HepG2 (cell line): ENCODE data around the gene LGALS4. TPM values are rescaled to one million over a fixed set of nuclear protein-coding genes. Genes with fewer than 3 reads are reported as not detected.
A peak's percentile ranks its signal among the peaks of the same experiment; 100 is the strongest.

Source experiments
- AKNA ChIP-seq: sonication (generic); formaldehyde crosslinking; IDR thresholded peaks from 2 replicates; pipeline ENCODE4 v1.4.0; 2020; ENCODE audit warnings: missing genetic modification reagents, borderline replicate concordance
- CREM ChIP-seq, 2 experiments: sonication (generic) in 1 of 2; formaldehyde crosslinking in 1 of 2; IDR thresholded peaks; 2 replicates each; pipeline versions ENCODE4 v1.4.0 to v1.6.1; 2016 to 2020; ENCODE audit warnings: antibody characterized with exemption in 1 of 2, mild to moderate bottlenecking in 1 of 2, missing genetic modification reagents in 1 of 2
- DRAP1 ChIP-seq: IDR thresholded peaks from 2 replicates; pipeline ENCODE4 v1.6.1; 2016; ENCODE audit warnings: missing genetic modification reagents, missing compliant biosample characterization
- GFI1 ChIP-seq: sonication (generic); formaldehyde crosslinking; IDR thresholded peaks from 2 replicates; pipeline ENCODE4 v1.5.0; 2020; ENCODE audit warnings: missing genetic modification reagents, mild to moderate bottlenecking, borderline replicate concordance
- KDM3A ChIP-seq: IDR thresholded peaks from 2 replicates; pipeline ENCODE4 v1.6.1; 2018; ENCODE audit warnings: low read depth, missing compliant biosample characterization
- SATB2 ChIP-seq: sonication (generic); formaldehyde crosslinking; IDR thresholded peaks from 2 replicates; pipeline ENCODE4 v1.5.0; 2020; ENCODE audit warnings: missing genetic modification reagents
- SOX5 ChIP-seq: IDR thresholded peaks from 2 replicates; pipeline ENCODE4 v1.6.1; 2016; ENCODE audit warnings: borderline replicate concordance
- XRCC5 ChIP-seq: fragments of 200-400 bp; formaldehyde crosslinking; optimal IDR thresholded peaks from 2 replicates; pipeline ENCODE3; 2017; ENCODE audit warnings: mild to moderate bottlenecking, low read length
- YY1 ChIP-seq: IDR thresholded peaks from 2 replicates; pipeline ENCODE4 v1.6.1; 2011; ENCODE audit warnings: low read length, low read depth, moderate library complexity, mild to moderate bottlenecking; ENCODE audit not compliant: insufficient read depth, insufficient replicate concordance
- ZNF260 ChIP-seq: sonication (generic); formaldehyde crosslinking; IDR thresholded peaks from 2 replicates; pipeline ENCODE4 v1.4.0; 2020; ENCODE audit warnings: missing genetic modification reagents, low read depth, mild to moderate bottlenecking, borderline replicate concordance
- ZNF350 ChIP-seq: sonication (generic); formaldehyde crosslinking; IDR thresholded peaks from 2 replicates; pipeline ENCODE4 v1.4.0; 2020; ENCODE audit warnings: mild to moderate bottlenecking, low read depth, missing genetic modification reagents, borderline replicate concordance
- ZNF589 ChIP-seq: sonication (generic); formaldehyde crosslinking; conservative IDR thresholded peaks from 2 replicates; pipeline ENCODE4 v1.8.0; 2022; ENCODE audit warnings: mild to moderate bottlenecking, moderate library complexity, missing genetic modification reagents
- ZNF646 ChIP-seq: sonication (generic); formaldehyde crosslinking; IDR thresholded peaks from 2 replicates; pipeline ENCODE4 v1.9.0; 2021; ENCODE audit warnings: mild to moderate bottlenecking, missing genetic modification reagents
- ZNF703 ChIP-seq: sonication (generic); formaldehyde crosslinking; IDR thresholded peaks from 2 replicates; pipeline ENCODE4 v1.5.1; 2020; ENCODE audit warnings: missing genetic modification reagents, mild to moderate bottlenecking, moderate library complexity, borderline replicate concordance
- ZNF713 ChIP-seq: sonication (generic); formaldehyde crosslinking; IDR thresholded peaks from 2 replicates; pipeline ENCODE4 v1.4.0; 2020; ENCODE audit warnings: mild to moderate bottlenecking, missing genetic modification reagents
- ZNF891 ChIP-seq: sonication (generic); formaldehyde crosslinking; IDR thresholded peaks from 2 replicates; pipeline ENCODE4 v1.5.0; 2020; ENCODE audit warnings: mild to moderate bottlenecking, missing genetic modification reagents
- polyA plus RNA-seq, 8 experiments: library from polyadenylated mRNA; depleted of rRNA in 3 of 8; stranded (reverse) in 7 of 8; unstranded in 1 of 8; fragments of >200 nt; fragmentation: Illumina TruSeq in 4 of 8; extraction: Trizol in 4 of 8; gene quantifications; 2 replicates each; pipeline versions ENCODE4 v1.2.1 to v1.2.3, GENCODE V29; 2011 to 2016; ENCODE audit warnings: low read depth in 4 of 8, missing spikeins in 1 of 8, mixed read lengths in 1 of 8; ENCODE audit not compliant: insufficient read depth in 1 of 8
- total RNA-seq, 5 experiments: library from RNA; depleted of rRNA; stranded (reverse); fragments of >200 nt; fragmentation: Illumina TruSeq; extraction: Trizol; gene quantifications; 2 replicates each; pipeline ENCODE4 v1.2.3, GENCODE V29; 2016; ENCODE audit warnings: low read depth in 1 of 5
- TF ChIP-seq, protein P1 (sequence below): IDR thresholded peaks from 2 replicates; pipeline ENCODE4 v1.6.1; 2016; ENCODE audit warnings: missing compliant biosample characterization, missing genetic modification reagents, borderline replicate concordance

LGALS4 gene
- total and polyA plus RNA-seq, 2 of the 13 experiments (the other 11 are each of a cell fraction or from before 2014, with no cell fraction given), result 0.24 to 0.71 TPM

GRCh38 chr19:38759590-38760003, 53.1 kb downstream of the LGALS4 start (continued):
- TF ChIP-seq ZNF646, result peak; percentile 71; the same call in 1 of the 2 replicates
- TF ChIP-seq SATB2 (CRISPR knock-in tag), result no peak
- no peak for TF ChIP-seq AKNA
- peak; percentile 18; the same call in 1 of the 2 replicates for TF ChIP-seq ZNF350 (CRISPR knock-in tag)
- no peak for TF ChIP-seq XRCC5
- no peak for TF ChIP-seq ZNF891 (CRISPR knock-in tag)
- TF ChIP-seq KDM3A (CRISPR knock-in tag), result no peak; the same call in 1 of the 2 replicates
- peak; percentile 69 for TF ChIP-seq DRAP1 (CRISPR knock-in tag)
- peak; percentile 99 for TF ChIP-seq SOX5
- TF ChIP-seq, protein P1, sequence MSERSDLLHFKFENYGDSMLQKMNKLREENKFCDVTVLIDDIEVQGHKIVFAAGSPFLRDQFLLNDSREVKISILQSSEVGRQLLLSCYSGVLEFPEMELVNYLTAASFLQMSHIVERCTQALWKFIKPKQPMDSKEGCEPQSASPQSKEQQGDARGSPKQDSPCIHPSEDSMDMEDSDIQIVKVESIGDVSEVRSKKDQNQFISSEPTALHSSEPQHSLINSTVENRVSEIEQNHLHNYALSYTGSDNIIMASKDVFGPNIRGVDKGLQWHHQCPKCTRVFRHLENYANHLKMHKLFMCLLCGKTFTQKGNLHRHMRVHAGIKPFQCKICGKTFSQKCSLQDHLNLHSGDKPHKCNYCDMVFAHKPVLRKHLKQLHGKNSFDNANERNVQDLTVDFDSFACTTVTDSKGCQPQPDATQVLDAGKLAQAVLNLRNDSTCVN (CRISPR knock-in tag), result no peak
- TF ChIP-seq ZNF713, result no peak
- TF ChIP-seq ZNF260 (CRISPR knock-in tag), result no peak
- TF ChIP-seq GFI1 (CRISPR knock-in tag), result peak; percentile 86
- TF ChIP-seq YY1, result no peak
- TF ChIP-seq CREM (IDR thresholded peaks at IDR 0.05), result peak; percentile 81; the same call in 1 of the 2 replicates
- no peak for TF ChIP-seq CREM (CRISPR knock-in tag; IDR thresholded peaks at IDR 0.05)
- TF ChIP-seq ZNF589 (CRISPR knock-in tag), result no peak; the same call in 1 of the 2 replicates
- TF ChIP-seq ZNF703 (CRISPR knock-in tag), result 0 out of 2 replicates have a peak, but pooled peaks have one; percentile 59
